NCI-H748 (cell line): ENCODE results near the gene TGFBR3.

Experiments
- DNase-seq: peaks from one replicate; lab custom pipeline; 2025; ENCODE audit not compliant: unreplicated experiment; lab: John Stamatoyannopoulos, UW

Gene TGFBR3

DNA sequence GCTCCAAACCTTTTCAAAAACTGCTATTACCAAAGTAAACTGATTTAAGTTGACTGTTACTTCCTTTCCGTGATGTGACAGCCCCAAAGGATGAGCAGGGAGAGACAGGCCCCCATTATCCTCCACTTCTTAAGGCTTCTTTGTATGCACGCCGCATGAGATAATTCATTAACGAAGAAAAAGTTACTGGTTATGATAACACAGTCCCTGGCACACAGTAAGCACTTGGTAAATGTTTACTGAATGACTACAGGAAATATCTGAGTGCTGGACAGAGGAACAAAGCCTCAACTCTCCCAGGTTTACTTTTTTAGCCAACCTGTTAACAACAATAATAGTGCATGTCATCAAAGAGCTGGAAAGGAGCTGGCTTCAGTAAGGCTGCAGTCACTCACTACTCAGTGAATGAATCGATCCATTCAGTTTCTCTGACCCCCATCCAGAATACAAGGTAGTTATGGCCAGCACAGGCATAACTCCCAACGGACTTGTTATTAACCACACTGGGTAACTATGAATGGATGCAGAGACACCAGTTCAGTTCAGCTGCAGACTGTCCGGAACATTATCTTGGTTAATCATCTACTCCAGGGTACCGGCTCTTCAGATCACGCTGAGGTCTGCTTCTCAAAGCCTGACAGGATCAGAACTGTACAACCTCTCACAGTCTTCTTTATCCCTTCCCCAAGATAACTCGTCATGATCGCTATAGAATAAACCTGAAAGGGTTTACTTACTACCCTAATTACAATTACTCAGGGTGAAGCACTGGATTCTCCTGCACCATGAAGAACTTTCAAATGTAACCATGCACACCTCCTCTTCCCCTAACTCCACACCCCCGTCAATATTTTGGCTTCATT lies 58.3 kb downstream of the TGFBR3 start:
- no peak for DNase-seq

- DNase-seq, result peak; percentile 22
These were observed 58.9 kb downstream of the TGFBR3 start for GRCh38 chr1:91827087-91827458.

GRCh38 chr1:91826649-91827048 lies 59.3 kb downstream of the TGFBR3 start:
- no peak for DNase-seq

GRCh38 chr1:91826248-91826647 lies 59.7 kb downstream of the TGFBR3 start:
- DNase-seq, result no peak

DNA sequence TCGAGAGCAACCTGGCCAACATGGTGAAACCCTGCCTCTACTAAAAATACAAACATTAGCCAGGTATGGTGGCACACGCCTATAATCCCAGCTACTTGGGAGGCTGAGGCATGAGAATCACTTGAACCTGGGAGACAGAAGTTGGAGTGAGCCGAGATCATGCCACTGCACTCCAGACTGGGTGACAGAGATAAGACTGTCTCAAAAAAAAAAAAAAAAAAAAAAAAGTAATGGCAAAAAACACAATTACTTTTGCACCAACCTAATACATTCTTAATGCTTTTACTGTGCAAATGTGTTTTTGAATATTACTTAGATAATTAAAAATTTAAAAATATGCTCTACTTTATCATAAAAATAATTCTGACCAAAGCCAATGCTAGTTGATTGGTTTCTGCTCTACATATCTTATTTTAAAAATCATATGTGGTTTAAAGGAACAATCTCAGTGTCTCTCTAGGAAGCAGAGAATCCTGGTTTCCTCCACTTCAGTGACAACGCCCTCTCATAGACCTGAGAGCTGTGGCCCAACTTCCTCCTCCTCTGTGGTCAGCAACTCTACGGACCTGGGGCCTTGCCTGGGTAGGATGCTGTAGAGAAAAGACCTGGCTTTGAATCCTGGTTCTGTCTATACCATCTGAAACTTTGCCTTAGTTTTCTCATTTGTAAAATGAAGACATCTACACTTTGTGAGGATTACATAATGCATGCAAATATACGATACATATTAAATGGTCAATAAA lies 64.7 kb downstream of the TGFBR3 start:
- DNase-seq, result no peak

- DNase-seq, result no peak
These were observed 66.7 kb downstream of the TGFBR3 start for GRCh38 chr1:91819038-91819788.

GRCh38 chr1:91818713-91818975 lies 67.3 kb downstream of the TGFBR3 start:
- DNase-seq, result no peak

DNA sequence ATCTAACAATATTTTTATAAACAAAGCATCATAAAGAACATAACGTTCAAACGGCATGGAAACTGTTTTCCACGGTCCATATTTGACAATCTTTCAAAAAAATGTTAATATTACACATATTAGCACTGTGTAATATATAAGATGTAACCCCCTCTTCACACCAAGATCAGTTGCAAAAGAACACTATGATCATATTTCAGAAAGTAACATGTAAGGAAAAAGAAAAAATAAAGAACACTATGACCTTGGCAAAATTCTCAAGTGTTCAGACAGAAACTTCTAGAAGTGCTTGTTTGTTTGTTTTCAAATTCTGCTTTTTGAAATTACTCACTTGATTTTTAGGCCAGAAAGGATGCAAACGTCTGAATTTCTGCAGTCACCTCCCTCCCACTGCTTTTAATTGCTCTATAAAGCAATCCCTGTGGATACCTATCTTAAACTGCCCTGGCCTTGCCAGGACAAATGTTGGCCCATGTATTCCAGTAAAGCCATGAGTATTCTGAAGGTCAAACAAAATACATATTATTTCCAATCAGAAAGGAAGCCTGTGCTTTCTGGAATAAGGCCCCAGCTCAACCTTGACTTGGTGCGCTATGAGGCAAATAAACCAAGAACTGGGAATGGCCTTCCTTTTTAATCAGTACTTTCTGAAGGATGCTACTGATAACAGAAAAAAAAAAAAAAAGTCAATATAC lies 68.6 kb downstream of the TGFBR3 start:
- no peak for DNase-seq

DNA sequence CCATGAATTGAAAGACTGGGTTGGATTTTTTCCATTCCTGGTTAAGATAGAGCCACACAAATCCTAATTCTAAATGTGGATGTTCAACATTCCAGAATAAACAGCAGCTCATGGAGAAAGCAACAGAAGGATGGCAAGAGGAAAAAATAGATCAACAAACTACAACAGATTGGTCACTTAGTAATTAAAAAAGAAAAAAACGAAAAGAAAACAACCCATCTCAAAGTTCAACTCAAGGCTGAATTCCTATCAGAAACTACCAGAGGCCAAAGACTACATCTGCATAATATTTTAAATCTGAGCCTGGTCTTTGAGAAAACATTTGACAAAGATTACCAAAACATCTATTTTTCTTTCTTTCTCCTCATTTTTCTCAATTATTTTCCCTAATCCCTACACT lies 69.9 kb downstream of the TGFBR3 start:
- DNase-seq, result no peak

DNA sequence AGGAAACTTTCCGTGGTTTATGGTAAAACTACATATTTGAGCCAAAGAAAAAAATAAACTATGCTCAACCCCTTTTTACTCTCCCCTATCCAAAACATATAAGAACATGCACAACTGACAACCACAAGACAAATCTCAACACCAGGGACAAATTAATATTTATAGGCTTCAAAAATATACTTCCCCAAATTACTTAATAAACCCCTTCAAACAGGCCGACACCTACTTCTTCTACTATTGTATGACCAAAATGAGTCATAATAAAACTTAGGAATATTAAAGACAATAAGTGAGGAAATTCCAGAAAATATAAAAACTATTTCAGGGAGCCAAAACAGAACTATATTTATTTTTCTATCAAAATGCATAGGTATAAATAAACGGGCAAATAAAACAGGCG lies 71.5 kb downstream of the TGFBR3 start:
- DNase-seq, result no peak

- no peak for DNase-seq
These were observed 72.1 kb downstream of the TGFBR3 start for GRCh38 chr1:91813813-91814212.

GRCh38 chr1:91811363-91812025 lies 74.5 kb downstream of the TGFBR3 start:
- DNase-seq, result no peak

GRCh38 chr1:91809317-91809716 lies 76.6 kb downstream of the TGFBR3 start:
- no peak for DNase-seq

GRCh38 chr1:91807921-91808620 lies 77.9 kb downstream of the TGFBR3 start:
- no peak for DNase-seq

DNA sequence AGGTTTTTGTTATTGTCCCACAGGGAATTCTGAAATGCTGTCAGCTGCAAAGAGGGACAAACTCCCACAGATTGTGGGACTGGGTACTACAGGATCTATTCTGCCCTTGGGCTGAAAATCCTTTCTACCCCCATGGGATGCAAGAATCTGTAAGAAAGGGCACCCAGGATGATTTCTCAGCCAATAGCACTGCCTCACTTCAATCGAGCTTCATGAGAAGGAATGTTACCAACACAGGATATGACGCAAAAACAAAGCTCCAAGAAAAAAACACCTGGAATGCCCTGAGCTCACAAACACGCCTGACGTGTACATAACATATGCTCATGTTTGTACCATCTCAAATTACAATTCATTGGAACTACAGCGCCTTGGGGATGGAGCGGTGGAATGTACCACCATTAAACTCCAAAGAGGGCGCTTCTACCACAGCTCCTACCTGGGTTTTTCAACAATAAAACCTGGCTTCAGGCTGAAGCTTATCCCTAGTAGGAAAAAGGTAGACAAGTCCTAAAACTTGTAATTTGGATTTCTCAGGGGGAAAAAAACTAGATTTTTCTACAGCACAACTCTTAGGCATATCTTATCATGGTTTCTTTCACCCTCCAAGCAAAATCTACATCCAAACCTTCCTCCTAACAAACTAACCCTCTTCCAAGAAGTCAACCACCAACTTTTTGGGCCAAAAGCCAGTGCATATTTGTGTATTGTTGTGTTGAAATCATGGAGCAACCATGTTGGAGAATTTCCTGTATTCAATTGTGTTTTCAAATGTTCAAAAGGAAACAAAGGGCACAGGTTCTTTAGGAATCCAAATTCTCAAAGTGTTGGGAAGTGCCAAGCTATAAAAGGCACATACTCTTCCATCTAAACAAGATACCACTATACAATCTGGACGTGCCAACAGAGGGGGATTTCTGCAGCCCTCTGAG lies 78.9 kb downstream of the TGFBR3 start:
- DNase-seq, result peak; percentile 38

DNA sequence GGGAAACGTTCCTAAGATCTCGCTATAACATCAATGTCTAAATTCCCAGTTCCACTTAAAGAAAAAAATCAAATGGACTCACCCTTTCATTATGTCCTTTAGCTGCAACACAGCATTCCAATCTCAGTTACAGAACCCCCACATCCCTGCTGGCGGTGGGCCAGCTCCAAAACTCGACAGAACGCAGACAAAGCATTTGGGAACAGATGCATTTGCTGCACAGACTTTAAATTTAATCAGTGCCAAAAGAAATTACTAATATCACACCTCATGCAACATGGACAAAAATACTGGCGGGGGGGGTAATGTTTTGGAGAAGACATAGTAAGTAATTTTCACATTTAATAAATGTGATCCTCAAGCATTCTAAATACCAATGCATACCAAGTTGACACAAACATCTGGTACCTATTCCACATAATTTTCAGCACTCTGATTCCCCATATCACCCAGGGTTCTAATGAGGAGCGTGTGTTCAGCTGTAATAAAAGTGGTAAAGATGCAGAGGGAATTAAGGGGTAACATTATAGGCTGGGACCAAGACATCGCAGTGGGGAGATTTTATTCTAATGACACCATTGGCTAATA lies 79.7 kb downstream of the TGFBR3 start:
- no peak for DNase-seq

GRCh38 chr1:91805311-91805801 lies 80.6 kb downstream of the TGFBR3 start:
- no peak for DNase-seq

DNA sequence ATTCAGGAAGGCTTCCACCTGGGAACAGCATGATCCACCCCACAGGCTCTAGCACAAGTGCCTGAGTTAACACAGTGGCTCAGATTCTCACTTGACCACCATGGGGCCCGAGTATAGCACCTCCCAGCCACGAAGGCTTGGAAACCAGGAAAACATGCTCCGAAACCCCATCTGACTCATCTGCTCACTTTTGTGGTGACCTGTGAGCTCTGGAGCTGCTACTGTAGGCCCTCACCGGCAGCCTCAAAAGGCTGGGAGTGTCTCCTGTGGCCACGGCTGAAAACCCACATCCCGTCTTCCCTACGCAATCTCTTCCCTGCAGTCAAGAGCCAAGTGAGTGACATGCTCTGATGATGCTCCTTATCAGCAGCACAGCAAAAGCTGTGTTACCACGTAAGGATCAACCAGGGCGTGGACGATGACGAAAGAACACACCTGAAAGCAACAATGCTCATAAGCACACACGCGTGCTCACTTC lies 81.4 kb downstream of the TGFBR3 start:
- DNase-seq, result no peak
